ENCODE measurements around the gene ZNF133. TPM values are rescaled to one million over a fixed set of nuclear protein-coding genes. Genes with fewer than 3 reads are reported as not detected.

Gene ZNF133
- polyA plus RNA-seq, 1 donor, result 15.8 TPM

- DNase-seq, result no peak
These were observed 76.4 kb downstream of the ZNF133 start for GRCh38 chr20:18364768-18365167.

Other genes with a start within 250 kb of the ZNF133 start
- not detected for gene OVOL2, start 230.6 kb upstream of the ZNF133 start, polyA plus RNA-seq (ENCODE audit: insufficient read length)
- gene KAT14, start 150.7 kb upstream of the ZNF133 start, polyA plus RNA-seq (ENCODE audit: insufficient read length), result 19.2 TPM
- gene PET117, start 150.7 kb upstream of the ZNF133 start, polyA plus RNA-seq (ENCODE audit: insufficient read length), result 10.5 TPM
- gene DZANK1, start 178.5 kb downstream of the ZNF133 start, polyA plus RNA-seq (ENCODE audit: insufficient read length), result 2.1 TPM
- 11.1 TPM for gene POLR3F, start 178.9 kb downstream of the ZNF133 start, polyA plus RNA-seq (ENCODE audit: insufficient read length)
- 9.0 TPM for gene RBBP9, start 208.7 kb downstream of the ZNF133 start, polyA plus RNA-seq (ENCODE audit: insufficient read length)
- gene SEC23B, start 219.4 kb downstream of the ZNF133 start, polyA plus RNA-seq (ENCODE audit: insufficient read length), result 18.2 TPM